CD14-positive monocyte (primary cell): ENCODE results near the gene TMEM60. TPM values are rescaled to one million over a fixed set of nuclear protein-coding genes. Genes with fewer than 3 reads are reported as not detected.
A peak's percentile ranks its signal among the peaks of the same experiment; 100 is the strongest.

Experiments
- DNase-seq, 3 donors: peaks; one replicate each; pipeline ENCODE4 v3.0.0-alpha.2; 2011 to 2022
- H2AFZ ChIP-seq: 2 replicates; pipeline ENCODE4 v1.6.0; 2012; ENCODE audit warnings: mild to moderate bottlenecking, low read depth, low read length, inconsistent platforms; ENCODE audit not compliant: insufficient read depth, poor library complexity, severe bottlenecking
- H3K27ac ChIP-seq, 2 donors: 1 replicate in 1 of 2; 2 replicates in 1 of 2; pipeline ENCODE4 v1.5.1; 2012 to 2013; ENCODE audit warnings: low read length in 2 of 2, control low read depth in 1 of 2, inconsistent platforms in 1 of 2, low read depth in 1 of 2, mild to moderate bottlenecking in 1 of 2
- H3K27me3 ChIP-seq, 2 donors: one replicate each; pipeline versions ENCODE4 v1.6.0 to v1.6.1; 2011 to 2013; ENCODE audit warnings: low read length in 2 of 2; ENCODE audit not compliant: control insufficient read depth in 2 of 2, insufficient read depth in 2 of 2
- H3K36me3 ChIP-seq, 2 donors: replicated peaks in 1 of 2; 1 replicate in 1 of 2; 2 replicates in 1 of 2; pipeline versions ENCODE4 v1.5.1 to v1.6.1; 2012 to 2013; ENCODE audit warnings: low read length in 2 of 2, control low read depth in 1 of 2, inconsistent platforms in 1 of 2, mild to moderate bottlenecking in 1 of 2; ENCODE audit not compliant: insufficient read depth in 2 of 2, control insufficient read depth in 1 of 2
- H3K4me1 ChIP-seq, 2 donors: 1 replicate in 1 of 2; 2 replicates in 1 of 2; pipeline versions ENCODE4 v1.5.1 to v1.6.1; 2012 to 2013; ENCODE audit warnings: low read length in 2 of 2, control low read depth in 1 of 2, inconsistent platforms in 1 of 2, mild to moderate bottlenecking in 1 of 2, moderate library complexity in 1 of 2; ENCODE audit not compliant: insufficient read depth in 2 of 2, control insufficient read depth in 1 of 2
- H3K4me2 ChIP-seq: replicated peaks from 2 replicates; pipeline ENCODE3; 2012; ENCODE audit warnings: low read length, moderate library complexity, mild to moderate bottlenecking; ENCODE audit not compliant: poor library complexity, severe bottlenecking; ENCODE audit errors: extremely low read depth
- H3K4me3 ChIP-seq, 3 experiments: fragments of 200-600 bp in 1 of 3; sonication (generic) in 1 of 3; replicated peaks in 1 of 3; 1 replicate in 2 of 3; 2 replicates in 1 of 3; pipeline ENCODE4 v1.5.1; 2011 to 2013; ENCODE audit warnings: low read length in 3 of 3, mild to moderate bottlenecking in 3 of 3, control low read depth in 2 of 3, low read depth in 2 of 3, inconsistent platforms in 1 of 3, moderate library complexity in 1 of 3
- H3K79me2 ChIP-seq: 2 replicates; pipeline ENCODE4 v1.6.0; 2012; ENCODE audit warnings: mild to moderate bottlenecking, control low read depth, inconsistent platforms, low read length, moderate library complexity; ENCODE audit not compliant: insufficient read depth
- H3K9ac ChIP-seq: 2 replicates; pipeline ENCODE4 v1.6.0; 2017; ENCODE audit warnings: low read length, mild to moderate bottlenecking; ENCODE audit not compliant: insufficient read depth, poor library complexity, severe bottlenecking
- H3K9me3 ChIP-seq, 2 donors: replicated peaks in 1 of 2; 1 replicate in 1 of 2; 2 replicates in 1 of 2; pipeline versions ENCODE4 v1.5.1 to v1.6.1; 2012 to 2013; ENCODE audit warnings: low read length in 2 of 2, control low read depth in 1 of 2; ENCODE audit not compliant: control insufficient read depth in 1 of 2, insufficient read depth in 1 of 2
- H4K20me1 ChIP-seq: 2 replicates; pipeline ENCODE4 v1.6.0; 2012; ENCODE audit warnings: mild to moderate bottlenecking, low read length, control low read depth, moderate library complexity; ENCODE audit not compliant: insufficient read depth
- H3K27ac Mint-ChIP-seq, 7 donors: one replicate each; pipeline ENCODE4 v1.8.0; 2020; ENCODE audit warnings: mild to moderate bottlenecking in 7 of 7, mixed read lengths in 7 of 7, moderate library complexity in 6 of 7, inconsistent platforms in 2 of 7
- H3K27me3 Mint-ChIP-seq, 3 donors: one replicate each; pipeline ENCODE4 v1.8.0; 2021 to 2022; ENCODE audit warnings: low read depth in 3 of 3, mild to moderate bottlenecking in 3 of 3, mixed read lengths in 3 of 3, moderate library complexity in 3 of 3, inconsistent platforms in 1 of 3
- H3K36me3 Mint-ChIP-seq, 2 donors: one replicate each; pipeline ENCODE4 v1.8.0; 2020; ENCODE audit warnings: mixed read lengths in 2 of 2, inconsistent platforms in 1 of 2, mild to moderate bottlenecking in 1 of 2
- H3K4me1 Mint-ChIP-seq: one replicate; pipeline ENCODE4 v1.8.0; 2020; ENCODE audit warnings: mild to moderate bottlenecking, mixed read lengths
- H3K4me3 Mint-ChIP-seq, 2 donors: one replicate each; pipeline ENCODE4 v1.8.0; 2020; ENCODE audit warnings: mild to moderate bottlenecking in 2 of 2, mixed read lengths in 2 of 2, moderate library complexity in 1 of 2
- H3K9me3 Mint-ChIP-seq, 7 donors: one replicate each; pipeline ENCODE4 v1.8.0; 2020 to 2022; ENCODE audit warnings: mixed read lengths in 7 of 7, mild to moderate bottlenecking in 6 of 7, moderate library complexity in 6 of 7, inconsistent platforms in 2 of 7
- WGBS: methylation state at CpG from one replicate; pipeline ENCODE4 v1.1.5; 2013; ENCODE audit warnings: missing lambda C conversion rate; ENCODE audit not compliant: insufficient coverage; 5-methylcytosine and 5-hydroxymethylcytosine counted together
- intact Hi-C, 2 donors: fragments of 100-400 bp; cut with micrococcal nuclease; formaldehyde crosslinking; loops; one replicate each; pipeline versions ENCODE4 v1.15.0 to v1.15.1; 2023
- polyA plus RNA-seq, 3 donors: library from polyadenylated mRNA; depleted of rRNA in 1 of 3; unstranded in 2 of 3; stranded (reverse) in 1 of 3; fragments of 300-500 nt in 2 of 3; fragments of >200 nt in 1 of 3; fragmentation: Illumina TruSeq in 2 of 3; gene quantifications; 1 replicate in 2 of 3; 2 replicates in 1 of 3; pipeline ENCODE4 v1.2.3, GENCODE V29; 2012 to 2021
- TF ChIP-seq, protein P1 (sequence below): fragments of 200-600 bp; IDR thresholded peaks from one replicate; pipeline ENCODE4 v1.8.0; 2022; ENCODE audit warnings: antibody characterized with exemption, mild to moderate bottlenecking

The TMEM60 gene
- polyA plus RNA-seq, 3 donors: 5.5 to 27.6 (median 25.6) TPM

DNA sequence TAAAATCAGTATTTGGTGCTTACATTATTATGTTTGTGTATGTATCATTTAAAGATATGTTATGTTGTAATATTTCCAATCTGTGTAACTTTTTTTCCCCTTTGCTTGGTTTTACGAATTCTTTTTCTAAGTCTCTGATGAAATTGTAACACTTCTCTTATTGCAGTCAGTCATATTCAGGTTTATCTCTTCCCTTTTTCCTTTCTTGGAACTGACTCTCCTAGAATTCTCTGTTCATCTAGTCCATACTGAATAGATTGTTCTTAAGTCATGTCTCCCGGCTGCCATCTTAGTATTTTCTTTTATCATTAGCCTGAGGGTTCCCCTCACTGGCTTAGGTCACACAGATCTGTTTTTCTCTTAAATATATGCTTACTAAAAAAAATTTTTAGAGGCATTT lies 45.0 kb upstream of the TMEM60 start:
- no peak for DNase-seq
- H3K4me3 Mint-ChIP-seq: no peak overlapping the region
- TF ChIP-seq, protein P1, sequence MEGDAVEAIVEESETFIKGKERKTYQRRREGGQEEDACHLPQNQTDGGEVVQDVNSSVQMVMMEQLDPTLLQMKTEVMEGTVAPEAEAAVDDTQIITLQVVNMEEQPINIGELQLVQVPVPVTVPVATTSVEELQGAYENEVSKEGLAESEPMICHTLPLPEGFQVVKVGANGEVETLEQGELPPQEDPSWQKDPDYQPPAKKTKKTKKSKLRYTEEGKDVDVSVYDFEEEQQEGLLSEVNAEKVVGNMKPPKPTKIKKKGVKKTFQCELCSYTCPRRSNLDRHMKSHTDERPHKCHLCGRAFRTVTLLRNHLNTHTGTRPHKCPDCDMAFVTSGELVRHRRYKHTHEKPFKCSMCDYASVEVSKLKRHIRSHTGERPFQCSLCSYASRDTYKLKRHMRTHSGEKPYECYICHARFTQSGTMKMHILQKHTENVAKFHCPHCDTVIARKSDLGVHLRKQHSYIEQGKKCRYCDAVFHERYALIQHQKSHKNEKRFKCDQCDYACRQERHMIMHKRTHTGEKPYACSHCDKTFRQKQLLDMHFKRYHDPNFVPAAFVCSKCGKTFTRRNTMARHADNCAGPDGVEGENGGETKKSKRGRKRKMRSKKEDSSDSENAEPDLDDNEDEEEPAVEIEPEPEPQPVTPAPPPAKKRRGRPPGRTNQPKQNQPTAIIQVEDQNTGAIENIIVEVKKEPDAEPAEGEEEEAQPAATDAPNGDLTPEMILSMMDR: no peak
- peaks cover 0 to 3% of the 10 kb centered on the region in 2 donors for H3K4me1 ChIP-seq
- H3K9ac ChIP-seq: no peak overlapping the region
- no peaks in the 10 kb centered on the region for H3K27me3 Mint-ChIP-seq
- no peaks in the 10 kb centered on the region for H3K27me3 ChIP-seq
- H3K4me2 ChIP-seq: no peak overlapping the region
- WGBS: no CpG with 5 or more reads among the region's 2 CpGs
- peak overlapping the region in 1 of 7 donors; percentile 1 for H3K27ac Mint-ChIP-seq
- no peak overlapping the region for H3K4me3 ChIP-seq
- peaks cover 0 to 3% (median 0%) of the 10 kb centered on the region in 7 donors for H3K9me3 Mint-ChIP-seq
- H3K79me2 ChIP-seq: peaks cover 15% of the 10 kb centered on the region
- peaks cover 0 to 4% of the 10 kb centered on the region in 2 donors for H3K36me3 ChIP-seq
- H3K27ac ChIP-seq: no peak overlapping the region
- peaks cover 24% of the 10 kb centered on the region for H3K4me1 Mint-ChIP-seq
- peaks cover 8 to 13% of the 10 kb centered on the region in 2 donors for H3K36me3 Mint-ChIP-seq
- intact Hi-C loops: no loop called here
- no peak overlapping the region for H2AFZ ChIP-seq
- H3K9me3 ChIP-seq: no peaks in the 10 kb centered on the region
- no peaks in the 10 kb centered on the region for H4K20me1 ChIP-seq

DNA sequence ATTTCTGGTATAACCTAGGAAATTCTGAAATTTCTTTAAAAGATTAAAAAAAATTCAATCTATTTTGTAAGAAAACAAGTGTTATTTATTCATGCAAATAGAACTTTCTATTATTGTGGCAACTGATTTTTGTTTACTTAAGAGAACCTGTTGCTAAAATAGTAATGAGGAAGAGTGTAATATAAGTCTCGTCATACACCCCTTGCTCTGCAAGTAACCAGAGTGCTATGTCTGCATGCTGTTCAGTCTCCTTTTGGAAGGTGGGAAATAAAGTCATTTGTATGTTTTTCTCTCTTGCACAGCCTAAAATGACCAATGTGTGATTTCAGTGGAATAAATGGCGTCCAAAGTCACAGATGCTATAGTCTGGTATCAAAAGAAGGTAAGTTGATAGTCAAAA lies 41.7 kb upstream of the TMEM60 start:
- peaks cover 9 to 15% of the 10 kb centered on the region in 2 donors for H3K36me3 Mint-ChIP-seq
- no peaks in the 10 kb centered on the region for H3K27me3 Mint-ChIP-seq
- no peak overlapping the region for H3K27ac ChIP-seq
- peaks cover 22% of the 10 kb centered on the region for H3K79me2 ChIP-seq
- H3K4me3 Mint-ChIP-seq: no peak overlapping the region
- H3K4me1 ChIP-seq: peaks cover under 1 to 3% of the 10 kb centered on the region in 2 donors
- no peaks in the 10 kb centered on the region for H3K9me3 ChIP-seq
- H3K9ac ChIP-seq: no peak overlapping the region
- no peak overlapping the region for H3K27ac Mint-ChIP-seq
- H4K20me1 ChIP-seq: no peaks in the 10 kb centered on the region
- DNase-seq: no peak
- H3K4me1 Mint-ChIP-seq: peaks cover 13% of the 10 kb centered on the region
- WGBS: no CpG with 5 or more reads among the region's 2 CpGs
- H3K4me2 ChIP-seq: no peak overlapping the region
- no peaks in the 10 kb centered on the region for H3K27me3 ChIP-seq
- no peak overlapping the region for H2AFZ ChIP-seq
- no peak overlapping the region for H3K4me3 ChIP-seq
- peaks cover 0 to 4% of the 10 kb centered on the region in 2 donors for H3K36me3 ChIP-seq
- peaks cover 0 to 5% (median 0%) of the 10 kb centered on the region in 7 donors for H3K9me3 Mint-ChIP-seq
- intact Hi-C loops: no loop called here
- TF ChIP-seq, protein P1: no peak
